Prostate gland (tissue), 2 donors: ENCODE data around the gene LAG3. TPM values are rescaled to one million over a fixed set of nuclear protein-coding genes. Genes with fewer than 3 reads are reported as not detected.
"Not testable (repeated sequence)": the region's sequence is repeated elsewhere in the genome, so short reads cannot be mapped to it uniquely, and the experiment has no call there.

Source experiments
- DNase-seq: peaks from one replicate; pipeline ENCODE4 v3.0.0-alpha.2; 2019; ENCODE audit warnings: low spot score
- H3K27ac ChIP-seq, 2 donors: fragments of 200-600 bp; sonication (generic); 2 replicates each; pipeline ENCODE4 v1.5.1; 2017 to 2019
- H3K27me3 ChIP-seq: fragments of 200-600 bp; sonication (generic); replicated peaks from 2 replicates; pipeline ENCODE4 v1.5.1; 2019; ENCODE audit not compliant: insufficient read depth
- H3K36me3 ChIP-seq, 2 donors: fragments of 200-600 bp; sonication (generic); 1 replicate in 1 of 2; 2 replicates in 1 of 2; pipeline versions ENCODE4 v1.5.1 to v1.8.1; 2017 to 2019
- H3K4me1 ChIP-seq: fragments of 200-600 bp; sonication (generic); replicated peaks from 2 replicates; pipeline ENCODE4 v1.5.1; 2019
- H3K4me3 ChIP-seq, 2 donors: fragments of 200-600 bp; sonication (generic); 2 replicates each; pipeline ENCODE4 v1.5.1; 2017 to 2019
- H3K9me3 ChIP-seq: fragments of 200-600 bp; sonication (generic); 2 replicates; pipeline ENCODE4 v1.5.1; 2017
- CTCF ChIP-seq, 4 experiments: fragments of 200-600 bp in 2 of 4; fragments of 450-650 bp in 2 of 4; sonication (generic) in 2 of 4; IDR thresholded peaks; 1 replicate in 3 of 4; 2 replicates in 1 of 4; pipeline ENCODE4 v1.5.1; 2016 to 2019; ENCODE audit warnings: antibody characterized with exemption in 4 of 4, mild to moderate bottlenecking in 2 of 4, moderate library complexity in 2 of 4
- POLR2A ChIP-seq: fragments of 450-650 bp; IDR thresholded peaks from one replicate; pipeline ENCODE4 v1.6.1; 2016; ENCODE audit warnings: antibody characterized with exemption, mild to moderate bottlenecking
- POLR2AphosphoS5 ChIP-seq: sonication (generic); formaldehyde crosslinking; IDR thresholded peaks from one replicate; pipeline ENCODE4 v1.6.1; 2017; ENCODE audit warnings: antibody characterized with exemption
- WGBS: methylation state at CpG from one replicate; pipeline ENCODE4 v1.1.5; 2018; 5-methylcytosine and 5-hydroxymethylcytosine counted together
- intact Hi-C: fragments of 100-400 bp; cut with DNase I; formaldehyde crosslinking; loops from one replicate; pipeline ENCODE4 v1.14.2; 2022
- total RNA-seq, 2 donors: library from RNA; depleted of rRNA; stranded (reverse); fragments of >200 nt; gene quantifications; one replicate each; pipeline ENCODE4 v1.1.0, GENCODE V29; 2016

Gene LAG3
- total RNA-seq, 2 donors from 2014 or later, result 0.73 to 13.1 TPM

DNA sequence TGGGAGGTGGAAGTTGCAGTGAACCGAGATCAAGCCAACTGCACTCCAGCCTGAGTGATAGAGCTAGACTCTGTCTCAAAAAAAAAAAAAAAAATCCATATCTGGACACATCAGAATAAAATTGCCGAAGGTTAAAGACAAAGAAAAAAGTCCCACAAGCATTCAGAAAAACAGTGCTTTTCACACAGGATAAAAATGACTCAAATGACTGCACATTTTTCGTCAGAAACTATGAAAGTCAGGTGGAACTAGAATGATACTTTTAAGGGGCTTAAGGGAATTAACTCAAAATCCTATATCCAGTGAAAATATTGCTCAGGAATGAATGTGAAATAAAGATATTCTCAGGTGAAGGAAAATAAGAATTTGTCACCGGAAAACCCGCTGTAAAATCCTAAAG lies 35.6 kb upstream of the LAG3 start:
- Histone ChIP-seq H3K27ac (no peak overlapping the region), H3K27me3 (no peaks in the 10 kb centered on the region)
- intact Hi-C loops, result loop anchor here (5.0 kb wide), 1 partner anchor 41 kb away; no protein-coding TSS in a partner anchor

GRCh38 chr12:6742080-6742479 lies 30.2 kb upstream of the LAG3 start:
- H3K27ac ChIP-seq, DNase-seq, H3K36me3 ChIP-seq, H3K27me3 ChIP-seq, H3K4me1 ChIP-seq, intact Hi-C loops, H3K4me3 ChIP-seq, H3K9me3 ChIP-seq: not testable (repeated sequence)
- WGBS, result 71% methylated on average over 12 of the region's 12 CpGs

More for the DNA sequence above, 35.6 kb upstream of the LAG3 start:
- Histone ChIP-seq H3K9me3 (no peaks in the 10 kb centered on the region), H3K4me3 (no peak overlapping the region), H3K36me3 (no peaks in the 10 kb centered on the region), H3K4me1 (no peaks in the 10 kb centered on the region)
- 95% methylated on average over 5 of the region's 5 CpGs for WGBS
- TF ChIP-seq POLR2AphosphoS5, result no peak
- no peak for TF ChIP-seq POLR2A
- no peak for TF ChIP-seq CTCF (IDR thresholded peaks at IDR 0.05)
- DNase-seq, result no peak

DNA sequence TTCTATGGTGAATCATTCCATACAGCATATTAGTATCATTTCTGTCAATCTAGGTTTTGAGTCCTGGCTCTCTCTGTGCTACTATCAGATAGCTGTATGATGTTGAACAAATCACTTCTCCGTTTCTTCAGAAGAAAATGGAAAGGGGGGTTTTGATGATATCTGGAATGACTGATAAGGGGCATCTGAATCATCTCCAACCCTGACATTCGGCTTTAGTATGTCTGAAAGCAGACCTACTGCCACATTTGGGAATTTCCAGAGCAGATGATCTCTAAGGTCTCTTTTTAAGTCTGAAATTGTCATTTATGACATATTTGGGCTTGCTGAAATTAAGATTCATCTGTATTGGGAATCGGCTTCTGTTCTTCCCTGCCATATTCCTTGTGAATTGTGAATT lies 29.5 kb upstream of the LAG3 start:
- Histone ChIP-seq H3K4me3 (no peak overlapping the region), H3K27ac (no peak overlapping the region), H3K9me3 (no peaks in the 10 kb centered on the region), H3K36me3 (no peaks in the 10 kb centered on the region), H3K27me3 (no peaks in the 10 kb centered on the region), H3K4me1 (no peaks in the 10 kb centered on the region)
- TF ChIP-seq POLR2A, result no peak
- no peak for TF ChIP-seq CTCF (IDR thresholded peaks at IDR 0.05)
- TF ChIP-seq POLR2AphosphoS5, result no peak
- WGBS, result 88% methylated on average over 3 of the region's 3 CpGs
- no peak for DNase-seq
- intact Hi-C loops, result no loop called here

- DNase-seq, H3K4me3 ChIP-seq, H3K9me3 ChIP-seq, H3K27ac ChIP-seq, intact Hi-C loops, H3K36me3 ChIP-seq, H3K27me3 ChIP-seq, H3K4me1 ChIP-seq: not testable (repeated sequence)
- 57% methylated on average over 7 of the region's 7 CpGs for WGBS
Observed at GRCh38 chr12:6743300-6743699, 29.0 kb upstream of the LAG3 start.

GRCh38 chr12:6745741-6746525 lies 26.4 kb upstream of the LAG3 start:
- no peaks in the 10 kb centered on the region for H3K27me3 ChIP-seq
- no peak overlapping the region for H3K4me3 ChIP-seq
- no peak overlapping the region for H3K27ac ChIP-seq
- 67% methylated on average over 13 of the region's 13 CpGs for WGBS
- no peak for TF ChIP-seq CTCF (IDR thresholded peaks at IDR 0.05)
- TF ChIP-seq POLR2AphosphoS5, result no peak
- no peak for TF ChIP-seq POLR2A
- peaks cover 14 to 22% of the 10 kb centered on the region in 2 donors for H3K36me3 ChIP-seq
- no peaks in the 10 kb centered on the region for H3K4me1 ChIP-seq
- no peaks in the 10 kb centered on the region for H3K9me3 ChIP-seq
- DNase-seq, result no peak
- intact Hi-C loops, result no loop called here

GRCh38 chr12:6747216-6747615 lies 25.1 kb upstream of the LAG3 start:
- WGBS, result 57% methylated on average over 4 of the region's 4 CpGs
- no peak overlapping the region for H3K27ac ChIP-seq

More at GRCh38 chr12:6747216-6747615, 25.1 kb upstream of the LAG3 start:
- no peak overlapping the region for H3K4me3 ChIP-seq
- H3K27me3 ChIP-seq, result no peaks in the 10 kb centered on the region
- H3K9me3 ChIP-seq, result no peaks in the 10 kb centered on the region
- no peak for DNase-seq
- no peaks in the 10 kb centered on the region for H3K4me1 ChIP-seq
- peaks cover 14 to 22% of the 10 kb centered on the region in 2 donors for H3K36me3 ChIP-seq
- TF ChIP-seq CTCF (IDR thresholded peaks at IDR 0.05) (no peak), POLR2AphosphoS5 (no peak), POLR2A (no peak)
- intact Hi-C loops, result no loop called here
